Neural progenitor cell (in vitro differentiated cells): Measurements from ENCODE around the gene PRKCA. TPM values are rescaled to one million over a fixed set of nuclear protein-coding genes. Genes with fewer than 3 reads are reported as not detected.
A peak's percentile ranks its signal among the peaks of the same experiment; 100 is the strongest.

Experiments used
- DNase-seq: peaks from one replicate; pipeline ENCODE4 v3.0.0-alpha.2; 2016; ENCODE audit warnings: low spot score
- H2AFZ ChIP-seq: fragments of 200-600 bp; sonication (generic); replicated peaks from 2 replicates; pipeline ENCODE4 v1.6.1; 2016; ENCODE audit warnings: antibody characterized with exemption
- H3F3A ChIP-seq: fragments of 200-600 bp; sonication (generic); 2 replicates; pipeline ENCODE4 v1.6.1; 2016; ENCODE audit warnings: antibody characterized with exemption, low read depth
- H3K27ac ChIP-seq: fragments of 200-600 bp; sonication (generic); 2 replicates; pipeline ENCODE4 v1.5.1; 2016; ENCODE audit warnings: mild to moderate bottlenecking
- H3K27me3 ChIP-seq: fragments of 200-600 bp; sonication (generic); 2 replicates; pipeline ENCODE4 v1.6.1; 2016; ENCODE audit warnings: mild to moderate bottlenecking, moderate library complexity
- H3K36me3 ChIP-seq: fragments of 200-600 bp; sonication (generic); 2 replicates; pipeline ENCODE4 v1.5.1; 2016
- H3K4me1 ChIP-seq: fragments of 200-600 bp; sonication (generic); 2 replicates; pipeline ENCODE4 v1.6.1; 2016; ENCODE audit warnings: mixed run types
- H3K4me2 ChIP-seq: fragments of 200-600 bp; sonication (generic); 2 replicates; pipeline ENCODE4 v1.6.1; 2016
- H3K4me3 ChIP-seq: fragments of 200-600 bp; sonication (generic); 2 replicates; pipeline ENCODE4 v1.5.1; 2016
- H3K79me2 ChIP-seq: fragments of 200-600 bp; sonication (generic); 2 replicates; pipeline ENCODE4 v1.6.1; 2016; ENCODE audit warnings: low read depth
- H3K9ac ChIP-seq: fragments of 200-600 bp; sonication (generic); 2 replicates; pipeline ENCODE4 v1.6.1; 2016
- H3K9me3 ChIP-seq: fragments of 200-600 bp; sonication (generic); 2 replicates; pipeline ENCODE4 v1.5.1; 2016; ENCODE audit warnings: low read depth
- H4K20me1 ChIP-seq: fragments of 200-600 bp; sonication (generic); 2 replicates; pipeline ENCODE4 v1.6.1; 2016; ENCODE audit warnings: low read depth
- H3K27ac Mint-ChIP-seq: 3 replicates; pipeline ENCODE4 v1.8.0; 2021; ENCODE audit warnings: mixed read lengths
- H3K27me3 Mint-ChIP-seq: 2 replicates; pipeline ENCODE4 v1.8.0; 2022; ENCODE audit warnings: low read depth, mild to moderate bottlenecking, inconsistent platforms, moderate library complexity, mixed read lengths; ENCODE audit not compliant: insufficient read depth
- H3K36me3 Mint-ChIP-seq: 3 replicates; pipeline ENCODE4 v1.8.0; 2021; ENCODE audit warnings: mixed read lengths
- H3K4me1 Mint-ChIP-seq: 3 replicates; pipeline ENCODE4 v1.8.0; 2021; ENCODE audit warnings: mixed read lengths
- H3K4me3 Mint-ChIP-seq: 3 replicates; pipeline ENCODE4 v1.8.0; 2021; ENCODE audit warnings: mild to moderate bottlenecking, moderate library complexity, mixed read lengths
- H3K9me3 Mint-ChIP-seq: 3 replicates; pipeline ENCODE4 v1.8.0; 2020; ENCODE audit warnings: mixed read lengths
- EZH2 ChIP-seq: fragments of 200-600 bp; sonication (generic); IDR thresholded peaks from 2 replicates; pipeline ENCODE4 v1.6.1; 2017; ENCODE audit warnings: antibody characterized with exemption, mild to moderate bottlenecking, moderate library complexity
- EZH2phosphoT487 ChIP-seq: fragments of 200-600 bp; sonication (generic); IDR thresholded peaks from 2 replicates; pipeline ENCODE4 v1.6.1; 2017; ENCODE audit warnings: antibody characterized with exemption
- total RNA-seq: library from RNA; depleted of rRNA; stranded (reverse); fragments of >200 nt; gene quantifications from 2 replicates; pipeline ENCODE4 v1.2.3, GENCODE V29; 2015; ENCODE audit warnings: low replicate concordance
- TF ChIP-seq, protein P1 (sequence below): fragments of 200-600 bp; sonication (generic); IDR thresholded peaks from 2 replicates; pipeline ENCODE4 v1.5.1; 2017; ENCODE audit warnings: antibody characterized with exemption, mild to moderate bottlenecking

Gene PRKCA
- total RNA-seq, 1 donor from 2014 or later = 2.1 TPM

DNA sequence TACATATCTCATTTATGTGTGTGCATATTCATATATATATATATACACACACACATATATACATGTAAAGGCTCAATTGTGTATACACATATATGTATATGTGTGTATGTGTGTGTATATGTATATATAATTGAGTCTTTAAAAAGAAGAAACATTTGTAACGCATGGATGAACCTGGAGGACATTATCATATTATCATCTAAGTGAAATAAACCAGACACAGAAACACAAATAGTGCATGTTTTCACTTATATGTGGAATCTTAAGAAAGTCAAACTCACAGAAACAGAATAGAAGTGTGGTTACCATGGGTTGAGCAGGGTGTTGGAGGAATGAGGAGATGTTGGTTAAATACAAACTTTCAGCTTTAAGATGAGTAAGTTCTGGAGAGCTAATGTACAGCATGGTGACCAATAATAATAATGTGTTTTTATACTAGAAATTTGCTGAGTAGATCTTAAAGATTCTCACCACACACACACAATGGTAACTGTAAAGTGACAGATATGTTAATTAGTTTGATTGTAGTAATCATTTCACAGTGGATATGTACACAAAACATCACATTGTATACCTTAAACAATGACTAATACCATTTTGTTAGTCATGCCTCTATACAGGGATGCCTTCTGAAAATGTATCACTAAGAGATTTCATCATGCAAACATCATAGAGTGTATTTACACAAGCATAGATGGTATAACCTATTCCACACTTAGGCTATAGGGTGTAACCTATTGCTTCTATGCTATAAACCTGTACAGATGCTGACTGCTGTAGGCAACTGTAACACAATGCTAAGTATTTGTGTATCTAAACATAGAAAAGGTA, 399.9 kb downstream of the PRKCA start:
- H3K27ac Mint-ChIP-seq = no peak overlapping the region
- Histone ChIP-seq H4K20me1 (no peaks in the 10 kb centered on the region), H3K4me1 (peaks cover 10% of the 10 kb centered on the region), H3K9ac (no peak overlapping the region), H3K4me2 (no peak overlapping the region), H3F3A (no peaks in the 10 kb centered on the region), H3K4me3 (no peak overlapping the region), H3K36me3 (no peaks in the 10 kb centered on the region), H3K79me2 (no peaks in the 10 kb centered on the region), H3K27ac (no peak overlapping the region), H2AFZ (no peak overlapping the region), H3K9me3 (no peaks in the 10 kb centered on the region), H3K27me3 (no peaks in the 10 kb centered on the region)
- peaks cover 28% of the 10 kb centered on the region for H3K4me1 Mint-ChIP-seq
- TF ChIP-seq EZH2 (no peak), EZH2phosphoT487 (no peak)
- TF ChIP-seq, protein P1, sequence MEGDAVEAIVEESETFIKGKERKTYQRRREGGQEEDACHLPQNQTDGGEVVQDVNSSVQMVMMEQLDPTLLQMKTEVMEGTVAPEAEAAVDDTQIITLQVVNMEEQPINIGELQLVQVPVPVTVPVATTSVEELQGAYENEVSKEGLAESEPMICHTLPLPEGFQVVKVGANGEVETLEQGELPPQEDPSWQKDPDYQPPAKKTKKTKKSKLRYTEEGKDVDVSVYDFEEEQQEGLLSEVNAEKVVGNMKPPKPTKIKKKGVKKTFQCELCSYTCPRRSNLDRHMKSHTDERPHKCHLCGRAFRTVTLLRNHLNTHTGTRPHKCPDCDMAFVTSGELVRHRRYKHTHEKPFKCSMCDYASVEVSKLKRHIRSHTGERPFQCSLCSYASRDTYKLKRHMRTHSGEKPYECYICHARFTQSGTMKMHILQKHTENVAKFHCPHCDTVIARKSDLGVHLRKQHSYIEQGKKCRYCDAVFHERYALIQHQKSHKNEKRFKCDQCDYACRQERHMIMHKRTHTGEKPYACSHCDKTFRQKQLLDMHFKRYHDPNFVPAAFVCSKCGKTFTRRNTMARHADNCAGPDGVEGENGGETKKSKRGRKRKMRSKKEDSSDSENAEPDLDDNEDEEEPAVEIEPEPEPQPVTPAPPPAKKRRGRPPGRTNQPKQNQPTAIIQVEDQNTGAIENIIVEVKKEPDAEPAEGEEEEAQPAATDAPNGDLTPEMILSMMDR = no peak
- H3K9me3 Mint-ChIP-seq = peaks cover 17% of the 10 kb centered on the region
- H3K27me3 Mint-ChIP-seq = no peaks in the 10 kb centered on the region
- no peak for DNase-seq
- peaks cover 16% of the 10 kb centered on the region for H3K36me3 Mint-ChIP-seq
- no peak overlapping the region for H3K4me3 Mint-ChIP-seq

DNA sequence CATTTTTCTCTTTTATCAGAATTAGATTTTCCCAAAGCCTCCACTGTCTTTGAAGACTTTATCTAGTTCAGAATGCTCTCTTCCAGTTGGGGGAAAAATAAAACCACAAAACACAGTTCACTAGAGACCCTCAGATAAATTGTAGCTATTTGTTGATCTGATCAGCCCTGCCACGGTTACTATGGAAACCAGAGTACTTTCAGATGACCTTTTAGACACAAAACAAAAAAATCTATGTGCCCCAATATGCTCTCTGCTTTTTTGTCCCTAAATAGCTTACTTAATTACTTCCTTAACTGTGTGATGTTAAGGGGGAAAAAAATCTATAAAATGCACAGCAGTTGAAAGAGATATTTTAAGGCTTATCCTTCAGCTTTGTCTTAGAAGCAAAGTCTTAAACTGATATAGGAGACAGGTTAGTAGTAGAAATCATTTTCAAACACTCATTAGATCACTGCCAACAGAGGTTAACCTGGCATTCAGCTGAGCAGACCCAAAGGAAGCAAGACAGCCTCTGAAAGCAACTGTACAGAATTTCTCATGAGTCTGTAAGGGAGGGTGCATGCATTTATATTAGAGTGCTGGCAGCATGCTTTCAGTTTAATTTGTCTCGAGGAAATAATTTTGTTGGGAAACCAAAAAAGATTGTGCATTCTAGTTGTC, 402.6 kb downstream of the PRKCA start:
- Histone ChIP-seq H3K4me1 (peaks cover 12% of the 10 kb centered on the region), H3F3A (no peaks in the 10 kb centered on the region), H3K9me3 (no peaks in the 10 kb centered on the region), H3K27me3 (no peaks in the 10 kb centered on the region), H2AFZ (no peak overlapping the region), H3K79me2 (no peaks in the 10 kb centered on the region), H4K20me1 (no peaks in the 10 kb centered on the region), H3K4me3 (no peak overlapping the region), H3K4me2 (no peak overlapping the region), H3K9ac (no peak overlapping the region), H3K27ac (no peak overlapping the region), H3K36me3 (no peaks in the 10 kb centered on the region)
- peaks cover 4% of the 10 kb centered on the region for H3K9me3 Mint-ChIP-seq
- no peaks in the 10 kb centered on the region for H3K27me3 Mint-ChIP-seq
- H3K36me3 Mint-ChIP-seq = no peaks in the 10 kb centered on the region
- no peak for DNase-seq
- H3K27ac Mint-ChIP-seq = peak overlapping the region; percentile 85
- no peak overlapping the region for H3K4me3 Mint-ChIP-seq
- H3K4me1 Mint-ChIP-seq = peaks cover 35% of the 10 kb centered on the region
- no peak for TF ChIP-seq EZH2
- TF ChIP-seq, protein P1 = no peak
- no peak for TF ChIP-seq EZH2phosphoT487

DNA sequence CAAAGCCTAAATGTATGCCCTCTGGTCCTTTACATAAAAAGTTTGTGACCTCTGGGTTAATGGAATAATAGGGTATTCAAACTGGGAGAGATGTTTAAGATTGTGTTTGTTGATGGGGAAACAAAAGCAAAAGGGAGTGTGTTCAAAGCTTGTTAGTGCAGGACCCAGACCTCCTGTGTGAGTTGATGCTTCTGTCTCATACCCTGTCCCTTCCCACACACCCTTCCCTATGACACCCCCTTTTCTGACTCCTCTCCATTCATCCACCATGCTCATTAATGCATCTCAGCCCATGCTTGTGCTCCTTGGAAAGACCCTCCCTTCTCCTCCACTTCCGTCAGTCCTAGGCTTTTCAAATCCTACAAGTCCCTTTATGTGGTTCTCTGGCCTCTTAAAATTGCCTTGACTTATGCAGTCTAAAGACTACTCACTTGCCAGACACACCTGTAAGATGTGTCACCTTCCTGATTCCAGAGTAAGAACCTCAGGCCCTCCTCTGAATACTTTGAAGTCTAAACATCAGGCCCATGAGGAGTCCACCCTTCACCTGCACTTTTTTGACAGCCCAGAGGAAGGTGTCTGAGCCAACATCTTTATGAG, 404.5 kb downstream of the PRKCA start:
- Histone ChIP-seq H3K9me3 (no peaks in the 10 kb centered on the region), H3K27me3 (no peaks in the 10 kb centered on the region), H3K27ac (peak overlapping the region; percentile 29), H4K20me1 (no peaks in the 10 kb centered on the region), H3K36me3 (no peaks in the 10 kb centered on the region), H3K4me2 (peak overlapping the region; percentile 3), H3F3A (no peaks in the 10 kb centered on the region), H3K9ac (no peak overlapping the region), H3K4me3 (no peak overlapping the region), H3K79me2 (no peaks in the 10 kb centered on the region), H3K4me1 (peaks cover 20% of the 10 kb centered on the region), H2AFZ (no peak overlapping the region)
- peak; percentile 27 for DNase-seq
- TF ChIP-seq EZH2 (no peak), EZH2phosphoT487 (no peak)
- TF ChIP-seq, protein P1 = no peak
- H3K4me1 Mint-ChIP-seq = peaks cover 45% of the 10 kb centered on the region
- H3K9me3 Mint-ChIP-seq = peaks cover 2% of the 10 kb centered on the region
- no peaks in the 10 kb centered on the region for H3K36me3 Mint-ChIP-seq
- H3K27me3 Mint-ChIP-seq = peaks cover 1% of the 10 kb centered on the region
- H3K27ac Mint-ChIP-seq = peak overlapping the region; percentile 23
- H3K4me3 Mint-ChIP-seq = peak overlapping the region; percentile 4
